GM23338 (cell line): ENCODE results near the gene BRPF3.

Source experiments
- CREB1 ChIP-seq: fragments of 250-450 bp; sonication (Bioruptor Pico); IDR thresholded peaks from 2 replicates; pipeline ENCODE4 v1.5.0; 2020; ENCODE audit warnings: low read depth, mild to moderate bottlenecking, moderate library complexity
- EZH2 ChIP-seq: fragments of 200-600 bp; sonication (generic); IDR thresholded peaks from one replicate; pipeline ENCODE4 v1.8.0; 2017; ENCODE audit warnings: antibody characterized with exemption, mild to moderate bottlenecking, low read depth; ENCODE audit not compliant: unreplicated experiment
- EZH2phosphoT487 ChIP-seq: fragments of 200-600 bp; sonication (generic); IDR thresholded peaks from one replicate; pipeline ENCODE4 v1.8.1; 2018; ENCODE audit warnings: antibody characterized with exemption; ENCODE audit not compliant: unreplicated experiment
- JUNB ChIP-seq: IDR thresholded peaks from one replicate; pipeline ENCODE4 v1.6.1; 2016; ENCODE audit warnings: antibody characterized with exemption; ENCODE audit not compliant: unreplicated experiment
- POLR2AphosphoS5 ChIP-seq: IDR thresholded peaks from 2 replicates; pipeline ENCODE4 v1.6.1; 2016; ENCODE audit warnings: antibody characterized with exemption, low read depth
- ZNF114 ChIP-seq: fragments of 250-450 bp; sonication (Bioruptor Pico); IDR thresholded peaks from 2 replicates; pipeline ENCODE4 v1.5.0; 2020; ENCODE audit warnings: mild to moderate bottlenecking, moderate library complexity
- ZNF462 ChIP-seq: fragments of 250-450 bp; sonication (Bioruptor Pico); IDR thresholded peaks from 2 replicates; pipeline ENCODE4 v1.5.0; 2020; ENCODE audit warnings: mild to moderate bottlenecking, moderate library complexity
- TF ChIP-seq, protein P1 (sequence below), 2 experiments: fragments of 200-600 bp in 1 of 2; sonication (generic) in 1 of 2; conservative IDR thresholded peaks; 2 replicates each; pipeline versions ENCODE4 v1.5.1 to v1.6.1; 2016 to 2017; ENCODE audit warnings: antibody characterized with exemption in 2 of 2, low read depth in 2 of 2, mild to moderate bottlenecking in 2 of 2, moderate library complexity in 1 of 2
- TF ChIP-seq, protein P2 (sequence below): IDR thresholded peaks from one replicate; pipeline ENCODE4 v1.6.1; 2018; ENCODE audit warnings: antibody characterized with exemption; ENCODE audit not compliant: unreplicated experiment
- TF ChIP-seq, protein P3 (sequence below): IDR thresholded peaks from 2 replicates; pipeline ENCODE4 v1.6.1; 2016; ENCODE audit warnings: antibody characterized with exemption

- TF ChIP-seq POLR2AphosphoS5 (no peak), EZH2phosphoT487 (no peak), EZH2 (no peak), JUNB (no peak), ZNF114 (CRISPR knock-in tag) (no peak), CREB1 (CRISPR knock-in tag) (no peak), ZNF462 (CRISPR knock-in tag) (no peak)
- TF ChIP-seq, protein P1, sequence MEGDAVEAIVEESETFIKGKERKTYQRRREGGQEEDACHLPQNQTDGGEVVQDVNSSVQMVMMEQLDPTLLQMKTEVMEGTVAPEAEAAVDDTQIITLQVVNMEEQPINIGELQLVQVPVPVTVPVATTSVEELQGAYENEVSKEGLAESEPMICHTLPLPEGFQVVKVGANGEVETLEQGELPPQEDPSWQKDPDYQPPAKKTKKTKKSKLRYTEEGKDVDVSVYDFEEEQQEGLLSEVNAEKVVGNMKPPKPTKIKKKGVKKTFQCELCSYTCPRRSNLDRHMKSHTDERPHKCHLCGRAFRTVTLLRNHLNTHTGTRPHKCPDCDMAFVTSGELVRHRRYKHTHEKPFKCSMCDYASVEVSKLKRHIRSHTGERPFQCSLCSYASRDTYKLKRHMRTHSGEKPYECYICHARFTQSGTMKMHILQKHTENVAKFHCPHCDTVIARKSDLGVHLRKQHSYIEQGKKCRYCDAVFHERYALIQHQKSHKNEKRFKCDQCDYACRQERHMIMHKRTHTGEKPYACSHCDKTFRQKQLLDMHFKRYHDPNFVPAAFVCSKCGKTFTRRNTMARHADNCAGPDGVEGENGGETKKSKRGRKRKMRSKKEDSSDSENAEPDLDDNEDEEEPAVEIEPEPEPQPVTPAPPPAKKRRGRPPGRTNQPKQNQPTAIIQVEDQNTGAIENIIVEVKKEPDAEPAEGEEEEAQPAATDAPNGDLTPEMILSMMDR (conservative IDR thresholded peaks at IDR 0.05; ENCODE audit: low read depth in 2 of 2), result no peak
- TF ChIP-seq, protein P2, sequence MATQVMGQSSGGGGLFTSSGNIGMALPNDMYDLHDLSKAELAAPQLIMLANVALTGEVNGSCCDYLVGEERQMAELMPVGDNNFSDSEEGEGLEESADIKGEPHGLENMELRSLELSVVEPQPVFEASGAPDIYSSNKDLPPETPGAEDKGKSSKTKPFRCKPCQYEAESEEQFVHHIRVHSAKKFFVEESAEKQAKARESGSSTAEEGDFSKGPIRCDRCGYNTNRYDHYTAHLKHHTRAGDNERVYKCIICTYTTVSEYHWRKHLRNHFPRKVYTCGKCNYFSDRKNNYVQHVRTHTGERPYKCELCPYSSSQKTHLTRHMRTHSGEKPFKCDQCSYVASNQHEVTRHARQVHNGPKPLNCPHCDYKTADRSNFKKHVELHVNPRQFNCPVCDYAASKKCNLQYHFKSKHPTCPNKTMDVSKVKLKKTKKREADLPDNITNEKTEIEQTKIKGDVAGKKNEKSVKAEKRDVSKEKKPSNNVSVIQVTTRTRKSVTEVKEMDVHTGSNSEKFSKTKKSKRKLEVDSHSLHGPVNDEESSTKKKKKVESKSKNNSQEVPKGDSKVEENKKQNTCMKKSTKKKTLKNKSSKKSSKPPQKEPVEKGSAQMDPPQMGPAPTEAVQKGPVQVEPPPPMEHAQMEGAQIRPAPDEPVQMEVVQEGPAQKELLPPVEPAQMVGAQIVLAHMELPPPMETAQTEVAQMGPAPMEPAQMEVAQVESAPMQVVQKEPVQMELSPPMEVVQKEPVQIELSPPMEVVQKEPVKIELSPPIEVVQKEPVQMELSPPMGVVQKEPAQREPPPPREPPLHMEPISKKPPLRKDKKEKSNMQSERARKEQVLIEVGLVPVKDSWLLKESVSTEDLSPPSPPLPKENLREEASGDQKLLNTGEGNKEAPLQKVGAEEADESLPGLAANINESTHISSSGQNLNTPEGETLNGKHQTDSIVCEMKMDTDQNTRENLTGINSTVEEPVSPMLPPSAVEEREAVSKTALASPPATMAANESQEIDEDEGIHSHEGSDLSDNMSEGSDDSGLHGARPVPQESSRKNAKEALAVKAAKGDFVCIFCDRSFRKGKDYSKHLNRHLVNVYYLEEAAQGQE, result no peak
- TF ChIP-seq, protein P3, sequence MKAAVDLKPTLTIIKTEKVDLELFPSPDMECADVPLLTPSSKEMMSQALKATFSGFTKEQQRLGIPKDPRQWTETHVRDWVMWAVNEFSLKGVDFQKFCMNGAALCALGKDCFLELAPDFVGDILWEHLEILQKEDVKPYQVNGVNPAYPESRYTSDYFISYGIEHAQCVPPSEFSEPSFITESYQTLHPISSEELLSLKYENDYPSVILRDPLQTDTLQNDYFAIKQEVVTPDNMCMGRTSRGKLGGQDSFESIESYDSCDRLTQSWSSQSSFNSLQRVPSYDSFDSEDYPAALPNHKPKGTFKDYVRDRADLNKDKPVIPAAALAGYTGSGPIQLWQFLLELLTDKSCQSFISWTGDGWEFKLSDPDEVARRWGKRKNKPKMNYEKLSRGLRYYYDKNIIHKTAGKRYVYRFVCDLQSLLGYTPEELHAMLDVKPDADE, result no peak
Observed at GRCh38 chr6:36235309-36235708, 38.8 kb downstream of the BRPF3 start.
